ENCODE measurements around the gene DYNC1H1.

GRCh38 chr14:102052522-102052921, 88.1 kb downstream of the DYNC1H1 start:
- no peak for TF ChIP-seq POLR2A (IDR thresholded peaks at IDR 0.05)
- TF ChIP-seq, protein P1, sequence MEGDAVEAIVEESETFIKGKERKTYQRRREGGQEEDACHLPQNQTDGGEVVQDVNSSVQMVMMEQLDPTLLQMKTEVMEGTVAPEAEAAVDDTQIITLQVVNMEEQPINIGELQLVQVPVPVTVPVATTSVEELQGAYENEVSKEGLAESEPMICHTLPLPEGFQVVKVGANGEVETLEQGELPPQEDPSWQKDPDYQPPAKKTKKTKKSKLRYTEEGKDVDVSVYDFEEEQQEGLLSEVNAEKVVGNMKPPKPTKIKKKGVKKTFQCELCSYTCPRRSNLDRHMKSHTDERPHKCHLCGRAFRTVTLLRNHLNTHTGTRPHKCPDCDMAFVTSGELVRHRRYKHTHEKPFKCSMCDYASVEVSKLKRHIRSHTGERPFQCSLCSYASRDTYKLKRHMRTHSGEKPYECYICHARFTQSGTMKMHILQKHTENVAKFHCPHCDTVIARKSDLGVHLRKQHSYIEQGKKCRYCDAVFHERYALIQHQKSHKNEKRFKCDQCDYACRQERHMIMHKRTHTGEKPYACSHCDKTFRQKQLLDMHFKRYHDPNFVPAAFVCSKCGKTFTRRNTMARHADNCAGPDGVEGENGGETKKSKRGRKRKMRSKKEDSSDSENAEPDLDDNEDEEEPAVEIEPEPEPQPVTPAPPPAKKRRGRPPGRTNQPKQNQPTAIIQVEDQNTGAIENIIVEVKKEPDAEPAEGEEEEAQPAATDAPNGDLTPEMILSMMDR (IDR thresholded peaks at IDR 0.05), result no peak
